Calu3 (cell line): ENCODE results near the gene VPS26C. TPM values are rescaled to one million over a fixed set of nuclear protein-coding genes. Genes with fewer than 3 reads are reported as not detected.

Experiments used
- BruUV-seq: library from RNA; stranded (reverse); fragments of 400-500 nt; replicated peaks from 2 replicates; lab custom pipeline; 2021; lab: Mats Ljungman, UMichigan
- CTCF ChIA-PET: fragments of 300-600 bp; sonication (Branson Sonifier 250); formaldehyde crosslinking; loops from one replicate; lab custom pipeline; 2022; ENCODE audit warnings: antibody characterized with exemption; lab: Charles Lee
- DNase-seq: peaks from one replicate; pipeline ENCODE4 v3.0.0; 2022
- H3K27ac Mint-ChIP-seq: one replicate; pipeline ENCODE4 v1.8.0; 2022; ENCODE audit warnings: mixed read lengths; ENCODE audit not compliant: unreplicated experiment
- H3K27me3 Mint-ChIP-seq: one replicate; pipeline ENCODE4 v1.8.0; 2022; ENCODE audit warnings: mixed read lengths; ENCODE audit not compliant: unreplicated experiment
- H3K36me3 Mint-ChIP-seq: one replicate; pipeline ENCODE4 v1.8.0; 2022; ENCODE audit warnings: mild to moderate bottlenecking, moderate library complexity, mixed read lengths; ENCODE audit not compliant: insufficient read depth, unreplicated experiment
- H3K4me1 Mint-ChIP-seq: one replicate; pipeline ENCODE4 v1.8.0; 2022; ENCODE audit warnings: mild to moderate bottlenecking, low read depth, mixed read lengths; ENCODE audit not compliant: unreplicated experiment
- H3K4me3 Mint-ChIP-seq: one replicate; pipeline ENCODE4 v1.8.0; 2022; ENCODE audit warnings: mild to moderate bottlenecking, low read depth, moderate library complexity, mixed read lengths; ENCODE audit not compliant: unreplicated experiment
- H3K9me3 Mint-ChIP-seq: one replicate; pipeline ENCODE4 v1.8.0; 2022; ENCODE audit warnings: low read depth, mixed read lengths; ENCODE audit not compliant: unreplicated experiment
- CTCF ChIP-seq: fragments of 200-600 bp; IDR thresholded peaks from one replicate; pipeline ENCODE4 v1.8.0; 2022; ENCODE audit warnings: antibody characterized with exemption; ENCODE audit not compliant: unreplicated experiment
- intact Hi-C: fragments of 100-400 bp; cut with micrococcal nuclease; formaldehyde crosslinking; loops from one replicate; pipeline ENCODE4 v1.10.0; 2022; ENCODE audit not compliant: unreplicated experiment
- total RNA-seq: library from RNA; stranded (reverse); gene quantifications from 2 replicates; pipeline ENCODE4 v1.2.3, GENCODE V29; 2022

VPS26C gene
- total RNA-seq, 1 experiment from 2014 or later = 32.3 TPM

GRCh38 chr21:37197746-37198145, 69.4 kb downstream of the VPS26C start:
- CTCF ChIA-PET = interaction anchor here (0.7 kb wide), 1 partner anchor 445 kb away, joined by 3 read pairs; no protein-coding TSS in a partner anchor
- Mint-ChIP-seq H3K9me3 (no peaks in the 10 kb centered on the region), H3K27ac (no peak overlapping the region), H3K36me3 (peaks cover 30% of the 10 kb centered on the region), H3K4me1 (peaks cover 8% of the 10 kb centered on the region), H3K4me3 (no peak overlapping the region), H3K27me3 (no peaks in the 10 kb centered on the region)
- TF ChIP-seq CTCF = no peak
- DNase-seq = no peak
- no TSS peak for BruUV-seq
- intact Hi-C loops = no loop called here

- TF ChIP-seq CTCF = no peak
These were observed 70.3 kb downstream of the VPS26C start for GRCh38 chr21:37196847-37197246.

GRCh38 chr21:37195610-37196009, 71.5 kb downstream of the VPS26C start:
- CTCF ChIA-PET = no interaction called here
- Mint-ChIP-seq H3K27ac (no peak overlapping the region), H3K4me3 (no peak overlapping the region), H3K9me3 (no peaks in the 10 kb centered on the region), H3K27me3 (no peaks in the 10 kb centered on the region), H3K36me3 (peaks cover 29% of the 10 kb centered on the region), H3K4me1 (peaks cover 8% of the 10 kb centered on the region)
- intact Hi-C loops = no loop called here
- no peak for DNase-seq
- BruUV-seq = no TSS peak
- no peak for TF ChIP-seq CTCF

More at GRCh38 chr21:37196847-37197246, 70.3 kb downstream of the VPS26C start:
- peaks cover 31% of the 10 kb centered on the region for H3K36me3 Mint-ChIP-seq
- no peaks in the 10 kb centered on the region for H3K9me3 Mint-ChIP-seq
- H3K27me3 Mint-ChIP-seq = no peaks in the 10 kb centered on the region
- CTCF ChIA-PET = no interaction called here
- intact Hi-C loops = no loop called here
- no peak overlapping the region for H3K4me3 Mint-ChIP-seq
- H3K4me1 Mint-ChIP-seq = peaks cover 8% of the 10 kb centered on the region
- no peak overlapping the region for H3K27ac Mint-ChIP-seq
- DNase-seq = no peak
- no TSS peak for BruUV-seq

GRCh38 chr21:37195059-37195458, 72.1 kb downstream of the VPS26C start:
- intact Hi-C loops = no loop called here
- TF ChIP-seq CTCF = no peak
- Mint-ChIP-seq H3K9me3 (no peaks in the 10 kb centered on the region), H3K4me3 (no peak overlapping the region), H3K4me1 (peaks cover 8% of the 10 kb centered on the region), H3K36me3 (peaks cover 25% of the 10 kb centered on the region), H3K27ac (peak overlapping the region; percentile 31), H3K27me3 (no peaks in the 10 kb centered on the region)
- BruUV-seq = no TSS peak
- CTCF ChIA-PET = interaction anchor here (0.6 kb wide), 1 partner anchor 154 kb away, joined by 4 read pairs; no protein-coding TSS in a partner anchor
- no peak for DNase-seq
